22Rv1 (cell line): Measurements from ENCODE around the gene GDF7.

Source experiments
- H3K27ac ChIP-seq: fragments of 450-650 bp; 2 replicates; pipeline ENCODE4 v1.5.1; 2017
- ZFX ChIP-seq: fragments of 450-650 bp; IDR thresholded peaks from 2 replicates; pipeline ENCODE4 v1.6.1; 2017; ENCODE audit warnings: antibody characterized with exemption, borderline replicate concordance
- TF ChIP-seq, protein P1 (sequence below): fragments of 450-650 bp; IDR thresholded peaks from 2 replicates; pipeline ENCODE4 v1.5.1; 2017; ENCODE audit warnings: mild to moderate bottlenecking

The GDF7 gene

DNA sequence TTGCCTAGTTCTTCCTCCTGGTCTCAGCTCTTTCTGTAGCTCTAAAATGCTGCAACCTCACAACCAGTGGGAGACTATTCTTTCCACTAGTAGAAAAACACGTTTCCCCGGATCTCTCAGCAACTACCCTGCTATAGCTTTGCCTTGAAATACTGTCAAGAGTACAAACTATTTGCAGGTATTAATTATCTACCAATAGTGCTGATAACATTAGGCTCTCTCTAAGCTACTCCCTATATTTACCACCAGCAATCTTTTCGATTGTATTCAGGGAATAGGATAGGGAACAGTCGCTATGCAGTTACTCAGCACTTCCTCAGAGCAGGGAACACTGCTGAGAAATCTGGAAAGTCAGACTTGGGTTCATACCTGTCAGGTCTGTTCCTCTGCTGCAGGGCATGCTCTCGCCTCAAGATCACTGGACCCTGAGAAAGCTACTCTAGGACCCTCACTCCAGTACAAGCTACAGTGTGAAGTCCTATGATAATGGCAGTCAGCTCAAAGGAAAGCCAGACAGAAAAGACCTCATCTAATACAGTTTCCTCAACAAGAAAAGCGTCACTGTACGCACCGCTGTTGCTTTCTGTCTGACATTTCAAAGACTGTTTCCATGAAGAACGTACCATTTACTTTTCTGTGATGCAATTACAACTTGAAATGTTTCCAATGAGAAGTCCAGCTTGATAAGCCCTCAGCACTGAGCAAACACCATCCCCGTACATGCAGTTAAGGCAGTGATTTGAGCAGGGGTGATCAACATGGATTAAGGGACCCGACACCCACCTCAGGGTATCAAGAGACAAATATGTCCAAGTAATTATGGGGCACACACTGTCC lies 22.7 kb downstream of the GDF7 start:
- TF ChIP-seq ZFX = no peak
- TF ChIP-seq, protein P1, sequence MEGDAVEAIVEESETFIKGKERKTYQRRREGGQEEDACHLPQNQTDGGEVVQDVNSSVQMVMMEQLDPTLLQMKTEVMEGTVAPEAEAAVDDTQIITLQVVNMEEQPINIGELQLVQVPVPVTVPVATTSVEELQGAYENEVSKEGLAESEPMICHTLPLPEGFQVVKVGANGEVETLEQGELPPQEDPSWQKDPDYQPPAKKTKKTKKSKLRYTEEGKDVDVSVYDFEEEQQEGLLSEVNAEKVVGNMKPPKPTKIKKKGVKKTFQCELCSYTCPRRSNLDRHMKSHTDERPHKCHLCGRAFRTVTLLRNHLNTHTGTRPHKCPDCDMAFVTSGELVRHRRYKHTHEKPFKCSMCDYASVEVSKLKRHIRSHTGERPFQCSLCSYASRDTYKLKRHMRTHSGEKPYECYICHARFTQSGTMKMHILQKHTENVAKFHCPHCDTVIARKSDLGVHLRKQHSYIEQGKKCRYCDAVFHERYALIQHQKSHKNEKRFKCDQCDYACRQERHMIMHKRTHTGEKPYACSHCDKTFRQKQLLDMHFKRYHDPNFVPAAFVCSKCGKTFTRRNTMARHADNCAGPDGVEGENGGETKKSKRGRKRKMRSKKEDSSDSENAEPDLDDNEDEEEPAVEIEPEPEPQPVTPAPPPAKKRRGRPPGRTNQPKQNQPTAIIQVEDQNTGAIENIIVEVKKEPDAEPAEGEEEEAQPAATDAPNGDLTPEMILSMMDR = no peak
- H3K27ac ChIP-seq = no peak overlapping the region

DNA sequence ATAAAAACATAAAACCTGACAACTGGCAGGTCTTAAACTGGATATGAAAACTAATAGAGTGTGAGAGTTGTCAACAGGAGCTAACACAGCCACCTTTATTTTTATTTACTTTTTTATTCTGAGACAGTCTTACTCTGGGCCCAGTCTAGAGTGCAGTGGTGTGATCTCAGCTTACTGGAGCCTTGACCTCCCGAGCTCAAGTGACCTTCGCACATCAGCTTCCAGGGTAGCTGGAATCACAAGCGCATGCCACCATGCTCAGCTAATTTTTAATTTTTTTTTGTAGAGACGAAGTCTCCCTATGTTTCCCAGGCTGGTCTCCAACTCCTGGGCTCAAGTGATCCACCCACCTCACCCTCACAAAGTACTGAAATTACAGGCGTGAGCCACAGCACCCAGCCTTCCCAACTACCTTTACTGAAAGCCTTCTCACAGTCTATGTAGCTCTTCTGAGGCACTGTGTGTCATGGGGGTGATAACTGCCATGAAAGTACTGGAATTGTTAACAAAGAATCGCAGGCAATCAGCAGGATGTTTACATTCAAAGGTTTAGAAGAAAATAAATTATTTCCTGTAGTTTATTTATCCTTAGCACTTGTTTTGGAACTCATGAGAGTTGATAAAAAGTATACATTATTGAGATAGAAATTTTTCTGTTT lies 24.3 kb downstream of the GDF7 start:
- H3K27ac ChIP-seq = no peak overlapping the region
- TF ChIP-seq ZFX = no peak
- TF ChIP-seq, protein P1 = no peak

DNA sequence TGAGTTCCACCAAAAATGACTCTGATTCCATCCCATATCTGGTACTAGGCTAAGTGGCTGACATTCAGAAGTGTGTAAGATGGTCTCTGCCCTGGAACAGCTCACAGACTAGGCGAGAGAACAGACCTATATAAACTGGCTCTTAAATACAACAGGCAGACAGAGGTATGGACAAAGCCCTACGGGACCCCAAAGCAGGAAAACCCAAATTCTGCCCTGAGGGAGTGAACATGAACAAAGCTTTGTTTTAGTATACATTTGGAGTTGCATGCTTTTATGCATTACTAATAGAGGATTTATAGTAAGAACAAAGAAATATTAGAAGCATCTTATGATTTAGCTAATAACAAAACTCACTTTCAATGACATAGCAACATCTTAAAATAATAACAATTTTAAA lies 25.1 kb downstream of the GDF7 start:
- TF ChIP-seq, protein P1 = no peak
- TF ChIP-seq ZFX = no peak
- no peak overlapping the region for H3K27ac ChIP-seq

DNA sequence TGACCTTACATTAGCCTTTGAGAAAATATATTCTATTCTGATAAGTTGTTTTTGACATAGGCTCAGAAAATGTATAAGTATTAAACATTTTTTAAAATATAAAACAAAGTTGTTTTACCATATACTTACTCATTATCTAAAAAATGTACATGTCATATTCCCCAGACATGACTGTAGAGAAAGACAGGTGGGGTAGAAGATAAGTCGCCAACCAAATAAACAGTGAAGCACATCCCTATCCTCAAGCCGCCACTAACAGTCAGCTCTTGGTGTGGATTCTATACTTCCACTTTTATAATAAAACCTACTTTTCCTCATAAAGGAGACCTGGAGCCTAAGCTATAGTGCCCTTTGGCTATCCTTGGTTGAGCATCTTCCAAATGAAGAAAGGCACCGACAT lies 26.4 kb downstream of the GDF7 start:
- TF ChIP-seq ZFX = no peak
- TF ChIP-seq, protein P1 = no peak
- no peak overlapping the region for H3K27ac ChIP-seq

DNA sequence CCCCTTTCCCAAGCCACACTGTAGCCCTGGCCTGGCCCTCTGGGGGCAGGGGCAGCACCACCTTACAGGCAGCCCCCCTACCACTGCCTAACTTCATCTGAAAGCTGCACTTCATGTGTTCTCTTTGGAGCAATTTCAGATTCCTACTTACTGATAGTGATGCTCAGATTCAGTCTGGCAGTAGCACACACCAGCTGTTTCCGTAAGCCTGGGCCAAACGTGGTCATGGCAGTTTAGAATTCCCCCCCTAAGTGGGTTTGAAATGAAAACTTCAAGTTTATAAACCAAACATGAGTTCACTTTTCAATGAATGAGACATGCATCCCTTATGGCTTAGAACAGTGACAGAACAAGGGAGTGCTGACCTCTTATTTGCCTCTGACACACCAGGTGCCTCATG lies 29.4 kb downstream of the GDF7 start:
- no peak for TF ChIP-seq ZFX
- TF ChIP-seq, protein P1 = no peak

DNA sequence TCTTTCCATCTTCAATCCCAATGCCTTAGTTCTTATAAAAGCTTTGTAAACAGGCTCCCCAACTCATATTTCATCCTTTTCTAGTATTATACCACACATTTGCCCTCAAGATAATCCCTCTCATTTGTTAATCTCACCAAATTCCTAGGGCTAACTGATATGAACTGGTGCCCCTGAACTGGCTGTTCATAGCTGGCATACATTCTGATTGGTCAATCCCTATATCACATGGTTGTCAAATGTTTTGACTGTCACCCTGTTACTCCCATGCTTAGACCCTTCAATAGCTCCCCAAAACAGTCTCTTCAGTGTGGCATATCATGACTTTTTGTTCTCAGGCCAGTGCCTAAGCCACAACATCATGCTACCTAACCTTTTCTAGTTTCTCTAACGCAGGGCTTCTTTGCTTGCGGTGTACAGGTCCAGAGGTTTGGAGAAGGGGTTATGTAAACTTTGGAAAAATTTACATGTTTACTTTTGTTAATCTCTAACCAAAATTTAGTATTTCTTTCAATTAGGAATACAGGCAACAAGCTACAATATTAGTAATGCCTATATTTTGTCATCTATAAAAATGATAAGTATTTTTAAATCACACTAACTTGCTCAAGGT lies 30.5 kb downstream of the GDF7 start:
- no peak for TF ChIP-seq ZFX
- TF ChIP-seq, protein P1 = no peak
- no peak overlapping the region for H3K27ac ChIP-seq

More for the DNA sequence above, 29.4 kb downstream of the GDF7 start:
- no peak overlapping the region for H3K27ac ChIP-seq
